Body of pancreas (tissue), 4 donors: Measurements from ENCODE around the gene COQ5.

Experiments
- CTCF ChIP-seq, 7 experiments: fragments of 450-650 bp in 4 of 7; fragments of 200-600 bp in 3 of 7; sonication (generic) in 3 of 7; IDR thresholded peaks; one replicate each; pipeline ENCODE4 v1.5.1; 2016 to 2019; ENCODE audit warnings: antibody characterized with exemption in 7 of 7
- POLR2A ChIP-seq, 3 donors: fragments of 450-650 bp; IDR thresholded peaks; one replicate each; pipeline ENCODE4 v1.6.1; 2016; ENCODE audit warnings: antibody characterized with exemption in 3 of 3, mild to moderate bottlenecking in 2 of 3

GRCh38 chr12:120462099-120462640 lies 66.8 kb downstream of the COQ5 start:
- TF ChIP-seq CTCF (IDR thresholded peaks at IDR 0.05): no peak
- no peak for TF ChIP-seq POLR2A (IDR thresholded peaks at IDR 0.05)
